Thymus (tissue), 11 donors: ENCODE data around the gene SPDEF. TPM values are rescaled to one million over a fixed set of nuclear protein-coding genes. Genes with fewer than 3 reads are reported as not detected.

Source experiments
- DNase-seq, 9 donors: peaks; one replicate each; pipeline ENCODE4 v3.0.0-alpha.2; 2013; ENCODE audit warnings: low spot score in 9 of 9, low read depth in 6 of 9, missing footprints in 1 of 9
- H3K27ac ChIP-seq, 2 donors: one replicate each; pipeline ENCODE4 v1.5.1; 2013; ENCODE audit warnings: control low read depth in 1 of 2, low read depth in 1 of 2, low read length in 1 of 2, mild to moderate bottlenecking in 1 of 2, moderate library complexity in 1 of 2
- H3K27me3 ChIP-seq, 2 donors: one replicate each; pipeline ENCODE4 v1.5.1; 2013; ENCODE audit warnings: low read length in 1 of 2; ENCODE audit not compliant: control insufficient read depth in 2 of 2, insufficient read depth in 1 of 2
- H3K36me3 ChIP-seq, 2 donors: one replicate each; pipeline ENCODE4 v1.5.1; 2013; ENCODE audit warnings: low read length in 1 of 2, mild to moderate bottlenecking in 1 of 2, moderate library complexity in 1 of 2; ENCODE audit not compliant: control insufficient read depth in 2 of 2, insufficient read depth in 2 of 2
- H3K4me1 ChIP-seq, 2 donors: one replicate each; pipeline ENCODE4 v1.5.1; 2013; ENCODE audit warnings: low read length in 2 of 2; ENCODE audit not compliant: control insufficient read depth in 2 of 2, insufficient read depth in 2 of 2
- H3K4me3 ChIP-seq, 2 donors: one replicate each; pipeline ENCODE4 v1.5.1; 2013; ENCODE audit warnings: low read length in 2 of 2, control low read depth in 1 of 2, mild to moderate bottlenecking in 1 of 2
- H3K9me3 ChIP-seq, 2 donors: one replicate each; pipeline ENCODE4 v1.5.1; 2013; ENCODE audit warnings: low read length in 1 of 2, mild to moderate bottlenecking in 1 of 2; ENCODE audit not compliant: control insufficient read depth in 2 of 2, insufficient read depth in 1 of 2
- WGBS: extraction: QIAGEN DNeasy Blood & Tissue Kit; methylation state at CpG from one replicate; pipeline ENCODE4 v1.1.7; 2013; 5-methylcytosine and 5-hydroxymethylcytosine counted together
- polyA plus RNA-seq: library from polyadenylated mRNA; stranded (reverse); fragments of 200-250 nt; gene quantifications from one replicate; pipeline ENCODE4 v1.2.3, GENCODE V29; 2013
- total RNA-seq: library from RNA; stranded (reverse); fragments of 120-200 nt; gene quantifications from one replicate; pipeline ENCODE4 v1.2.4, GENCODE V29; 2013
- donor health status: healthy.

SPDEF gene
- total and polyA plus RNA-seq, 2 donors, result 0.14 to 0.55 TPM

- DNase-seq, result no peak
- H3K4me1 ChIP-seq, result no peaks in the 10 kb centered on the region
- WGBS, result 75% methylated on average over 12 of the region's 12 CpGs
- no peak overlapping the region for H3K27ac ChIP-seq
- no peak overlapping the region for H3K4me3 ChIP-seq
- H3K36me3 ChIP-seq, result no peaks in the 10 kb centered on the region
- H3K27me3 ChIP-seq, result peaks cover 0 to 12% of the 10 kb centered on the region in 2 donors
- H3K9me3 ChIP-seq, result peaks cover 0 to 5% of the 10 kb centered on the region in 2 donors
These were observed 44.0 kb downstream of the SPDEF start for GRCh38 chr6:34511915-34512737.

DNA sequence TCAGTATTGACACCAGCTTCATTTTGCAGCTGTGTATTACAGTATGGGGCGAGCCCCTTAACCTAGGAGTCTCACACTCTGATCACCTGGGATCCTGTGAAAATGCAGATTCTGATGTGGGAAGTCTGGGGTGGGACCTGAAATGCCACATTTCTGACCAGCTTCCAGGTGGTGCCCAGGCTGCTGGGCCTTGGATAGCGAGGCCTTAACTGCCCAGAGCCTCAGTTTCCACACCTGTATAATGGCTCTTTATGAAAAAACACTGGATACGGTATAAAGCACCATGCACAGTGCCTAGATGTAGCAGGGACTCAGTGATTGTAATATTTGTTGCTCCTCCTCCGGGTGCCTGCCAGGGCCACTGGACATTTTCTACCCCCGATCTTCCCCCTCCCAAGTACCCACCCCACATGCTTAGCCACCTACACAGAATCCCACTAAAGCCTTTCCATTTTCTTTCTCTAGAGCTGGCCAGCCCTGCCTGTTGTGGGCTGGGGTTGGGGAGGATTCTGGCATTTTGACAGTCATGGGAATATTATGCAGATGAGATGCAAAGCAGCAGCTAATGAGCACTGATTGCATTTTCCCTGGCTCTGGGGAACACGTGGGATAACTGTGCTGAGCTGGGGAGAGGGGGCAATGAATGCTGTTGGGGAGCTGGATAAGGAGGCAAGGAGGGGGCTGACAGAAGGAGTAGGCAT lies 44.8 kb downstream of the SPDEF start:
- H3K4me1 ChIP-seq, result no peaks in the 10 kb centered on the region
- H3K4me3 ChIP-seq, result no peak overlapping the region

GRCh38 chr6:34510299-34510698 lies 45.8 kb downstream of the SPDEF start:
- DNase-seq, result no peak
- H3K4me1 ChIP-seq, result no peaks in the 10 kb centered on the region
- no peak overlapping the region for H3K4me3 ChIP-seq
- H3K36me3 ChIP-seq, result no peaks in the 10 kb centered on the region
- peaks cover 0 to 10% of the 10 kb centered on the region in 2 donors for H3K27me3 ChIP-seq
- peaks cover 0 to 5% of the 10 kb centered on the region in 2 donors for H3K9me3 ChIP-seq
- 95% methylated on average over 4 of the region's 4 CpGs for WGBS
- no peak overlapping the region for H3K27ac ChIP-seq

More for the DNA sequence above, 44.8 kb downstream of the SPDEF start:
- Histone ChIP-seq H3K36me3 (no peaks in the 10 kb centered on the region), H3K9me3 (peaks cover 0 to 5% of the 10 kb centered on the region in 2 donors), H3K27me3 (peaks cover 0 to 12% of the 10 kb centered on the region in 2 donors), H3K27ac (no peak overlapping the region)
- WGBS, result 97% methylated on average over 6 of the region's 6 CpGs
- no peak for DNase-seq

DNA sequence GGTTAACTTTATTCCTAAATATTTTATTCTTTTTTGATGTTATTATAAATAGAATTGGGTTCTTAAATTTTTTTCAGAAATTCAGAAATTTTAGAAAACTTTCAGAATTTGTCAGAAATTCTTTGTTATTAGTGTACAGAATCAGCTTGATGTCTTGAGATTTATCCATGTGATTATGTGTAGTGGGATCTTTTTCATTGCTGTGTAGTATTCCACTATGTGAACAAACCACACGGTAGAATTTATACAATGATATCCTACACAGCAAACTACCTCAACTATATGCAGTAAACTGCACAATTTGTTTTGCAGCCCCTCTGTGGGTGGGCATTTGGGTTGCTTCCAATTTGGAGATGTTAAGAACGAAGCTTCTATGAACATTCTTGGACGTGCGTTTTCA lies 46.3 kb downstream of the SPDEF start:
- Histone ChIP-seq H3K27me3 (peaks cover 0 to 5% of the 10 kb centered on the region in 2 donors), H3K36me3 (no peaks in the 10 kb centered on the region), H3K9me3 (peaks cover 0 to 5% of the 10 kb centered on the region in 2 donors), H3K4me3 (no peak overlapping the region), H3K27ac (no peak overlapping the region), H3K4me1 (no peaks in the 10 kb centered on the region)
- WGBS, result 98% methylated on average over 4 of the region's 4 CpGs
- DNase-seq, result no peak

GRCh38 chr6:34508425-34508824 lies 47.7 kb downstream of the SPDEF start:
- no peak for DNase-seq
- Histone ChIP-seq H3K27ac (no peak overlapping the region), H3K36me3 (no peaks in the 10 kb centered on the region), H3K27me3 (no peaks in the 10 kb centered on the region), H3K4me3 (no peak overlapping the region), H3K4me1 (no peaks in the 10 kb centered on the region), H3K9me3 (peaks cover 0 to 5% of the 10 kb centered on the region in 2 donors)
- WGBS, result 97% methylated on average over 3 of the region's 3 CpGs

DNA sequence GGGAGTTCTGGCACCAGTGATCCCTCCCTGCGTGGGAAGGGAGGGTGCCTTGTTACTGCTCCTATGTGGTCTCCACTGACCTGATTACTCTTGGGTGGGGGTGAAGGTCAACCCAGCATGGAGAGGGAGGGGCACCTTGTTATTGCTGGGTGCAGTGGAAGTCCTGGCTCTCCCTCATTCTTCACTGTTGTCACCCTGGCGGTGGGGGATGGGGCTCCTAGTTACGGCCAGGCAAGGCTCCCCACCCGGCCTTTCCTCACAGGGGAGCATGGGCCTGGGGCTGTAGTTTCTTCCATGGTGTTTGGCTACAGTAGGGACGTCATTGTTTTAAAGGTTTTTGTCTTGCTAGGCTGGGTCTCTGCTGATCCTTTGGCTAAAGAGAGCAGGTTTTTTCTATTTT lies 49.4 kb downstream of the SPDEF start:
- no peaks in the 10 kb centered on the region for H3K4me1 ChIP-seq
- H3K27ac ChIP-seq, result no peak overlapping the region
- peaks cover 0 to 5% of the 10 kb centered on the region in 2 donors for H3K9me3 ChIP-seq
- no peak overlapping the region for H3K4me3 ChIP-seq
- DNase-seq, result no peak
- no peaks in the 10 kb centered on the region for H3K36me3 ChIP-seq
- WGBS, result 95% methylated on average over 5 of the region's 5 CpGs
- H3K27me3 ChIP-seq, result no peaks in the 10 kb centered on the region

- no peak overlapping the region for H3K4me3 ChIP-seq
- peaks cover 0 to 12% of the 10 kb centered on the region in 2 donors for H3K9me3 ChIP-seq
- no peaks in the 10 kb centered on the region for H3K36me3 ChIP-seq
- no peak for DNase-seq
- 92% methylated on average over 10 of the region's 10 CpGs for WGBS
- no peaks in the 10 kb centered on the region for H3K4me1 ChIP-seq
- no peak overlapping the region for H3K27ac ChIP-seq
- H3K27me3 ChIP-seq, result no peaks in the 10 kb centered on the region
These were observed 58.7 kb downstream of the SPDEF start for GRCh38 chr6:34497411-34497810.

DNA sequence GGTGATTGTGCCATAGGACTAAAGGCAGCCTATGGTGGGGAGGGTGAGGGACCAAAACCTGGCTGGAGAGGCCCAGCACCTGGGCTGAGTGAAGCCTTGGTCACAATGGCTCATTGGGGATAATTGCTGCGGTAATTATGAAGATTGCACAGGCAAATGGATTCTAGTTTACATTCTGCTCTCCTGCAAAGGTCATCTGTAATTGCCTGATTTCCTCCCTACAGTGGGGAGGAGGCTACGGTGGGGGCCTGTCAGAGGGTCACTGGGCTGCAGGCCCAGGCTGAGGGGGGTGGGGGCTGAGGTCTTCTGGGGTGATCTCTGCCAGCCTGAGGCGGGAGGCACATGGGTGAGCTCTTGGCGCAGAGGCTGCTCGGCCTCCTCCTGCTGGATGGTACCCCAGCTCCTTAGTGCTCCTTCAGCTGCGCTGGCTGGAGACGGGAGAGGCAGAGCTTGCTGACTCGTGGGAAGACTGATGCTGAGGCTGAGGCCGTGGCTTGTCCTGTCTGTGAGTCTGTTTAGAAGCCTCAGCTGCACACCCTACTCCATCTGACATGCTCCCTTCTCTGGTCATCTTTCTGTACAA lies 59.9 kb downstream of the SPDEF start:
- H3K36me3 ChIP-seq, result no peaks in the 10 kb centered on the region
- no peaks in the 10 kb centered on the region for H3K27me3 ChIP-seq
- no peak for DNase-seq
- H3K27ac ChIP-seq, result no peak overlapping the region
- peaks cover 0 to 7% of the 10 kb centered on the region in 2 donors for H3K9me3 ChIP-seq
- WGBS, result 95% methylated on average over 9 of the region's 9 CpGs
- no peak overlapping the region for H3K4me3 ChIP-seq
- H3K4me1 ChIP-seq, result no peaks in the 10 kb centered on the region

DNA sequence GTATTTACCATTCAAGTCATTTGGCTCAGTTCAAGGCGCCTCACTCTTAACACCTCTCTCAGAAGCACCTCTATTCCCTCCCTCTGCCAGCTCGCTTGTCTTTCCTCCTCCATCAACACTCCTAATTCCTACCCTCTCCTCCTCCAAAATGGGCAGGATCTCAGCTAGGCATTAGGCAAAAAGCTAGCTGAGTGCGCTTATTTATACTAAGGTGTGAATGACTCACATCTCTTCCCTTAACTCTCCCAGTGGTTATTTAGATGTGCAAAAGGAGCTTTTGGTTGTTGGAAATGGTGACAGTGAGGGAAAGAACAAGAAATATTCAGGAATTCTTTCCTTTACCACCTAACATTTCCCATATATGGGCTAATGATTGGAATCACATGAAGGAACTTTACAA lies 61.2 kb downstream of the SPDEF start:
- 97% methylated on average over 3 of the region's 3 CpGs for WGBS
- no peak for DNase-seq
- Histone ChIP-seq H3K27me3 (no peaks in the 10 kb centered on the region), H3K9me3 (no peaks in the 10 kb centered on the region), H3K36me3 (no peaks in the 10 kb centered on the region), H3K4me1 (peaks cover 0 to 6% of the 10 kb centered on the region in 2 donors), H3K4me3 (no peak overlapping the region), H3K27ac (no peak overlapping the region)
